HFF-Myc (cell line): Measurements from ENCODE around the gene MTHFSD.

Experiments
- DNase-seq: peaks from one replicate; pipeline ENCODE4 v3.0.0-alpha.2; 2011; ENCODE audit warnings: low read depth; ENCODE audit errors: extremely low read depth
- H3K4me3 ChIP-seq: replicated peaks from 2 replicates; pipeline ENCODE4 v1.5.1; 2011; ENCODE audit warnings: low read depth, mild to moderate bottlenecking, control low read depth, low read length
- CTCF ChIP-seq: IDR thresholded peaks from 2 replicates; pipeline ENCODE4 v1.5.1; 2012; ENCODE audit warnings: mild to moderate bottlenecking, low read depth, low read length, control low read depth; ENCODE audit errors: missing control alignments

MTHFSD gene

GRCh38 chr16:86511317-86512161, 43.5 kb downstream of the MTHFSD start:
- no peak for TF ChIP-seq CTCF

GRCh38 chr16:86510465-86511261, 44.4 kb downstream of the MTHFSD start, which contains the start of gene FOXF1:
Gene FOXF1, plus strand, starts transcription at chr16:86510527. Its CDS starts 43 bp downstream, at chr16:86510570.
- peak within 1 kb of the TSS; percentile 78 for H3K4me3 ChIP-seq
- DNase-seq, result no peak
- TF ChIP-seq CTCF, result no peak

More at GRCh38 chr16:86511317-86512161, 43.5 kb downstream of the MTHFSD start:
- DNase-seq, result no peak
- H3K4me3 ChIP-seq, result peak overlapping the region; percentile 78

- TF ChIP-seq CTCF, result no peak
- H3K4me3 ChIP-seq, result peak overlapping the region; percentile 78
- peak; percentile 65 for DNase-seq
These were observed 45.1 kb downstream of the MTHFSD start for GRCh38 chr16:86509759-86510464.

GRCh38 chr16:86508947-86509758, 45.9 kb downstream of the MTHFSD start:
- no peak for TF ChIP-seq CTCF
- no peak for DNase-seq
- peak overlapping the region; percentile 78 for H3K4me3 ChIP-seq

- H3K4me3 ChIP-seq, result peak overlapping the region; percentile 78
- no peak for DNase-seq
- no peak for TF ChIP-seq CTCF
These were observed 46.7 kb downstream of the MTHFSD start for GRCh38 chr16:86508028-86508946.
